ENCODE results near the gene PRSS36.

DNA sequence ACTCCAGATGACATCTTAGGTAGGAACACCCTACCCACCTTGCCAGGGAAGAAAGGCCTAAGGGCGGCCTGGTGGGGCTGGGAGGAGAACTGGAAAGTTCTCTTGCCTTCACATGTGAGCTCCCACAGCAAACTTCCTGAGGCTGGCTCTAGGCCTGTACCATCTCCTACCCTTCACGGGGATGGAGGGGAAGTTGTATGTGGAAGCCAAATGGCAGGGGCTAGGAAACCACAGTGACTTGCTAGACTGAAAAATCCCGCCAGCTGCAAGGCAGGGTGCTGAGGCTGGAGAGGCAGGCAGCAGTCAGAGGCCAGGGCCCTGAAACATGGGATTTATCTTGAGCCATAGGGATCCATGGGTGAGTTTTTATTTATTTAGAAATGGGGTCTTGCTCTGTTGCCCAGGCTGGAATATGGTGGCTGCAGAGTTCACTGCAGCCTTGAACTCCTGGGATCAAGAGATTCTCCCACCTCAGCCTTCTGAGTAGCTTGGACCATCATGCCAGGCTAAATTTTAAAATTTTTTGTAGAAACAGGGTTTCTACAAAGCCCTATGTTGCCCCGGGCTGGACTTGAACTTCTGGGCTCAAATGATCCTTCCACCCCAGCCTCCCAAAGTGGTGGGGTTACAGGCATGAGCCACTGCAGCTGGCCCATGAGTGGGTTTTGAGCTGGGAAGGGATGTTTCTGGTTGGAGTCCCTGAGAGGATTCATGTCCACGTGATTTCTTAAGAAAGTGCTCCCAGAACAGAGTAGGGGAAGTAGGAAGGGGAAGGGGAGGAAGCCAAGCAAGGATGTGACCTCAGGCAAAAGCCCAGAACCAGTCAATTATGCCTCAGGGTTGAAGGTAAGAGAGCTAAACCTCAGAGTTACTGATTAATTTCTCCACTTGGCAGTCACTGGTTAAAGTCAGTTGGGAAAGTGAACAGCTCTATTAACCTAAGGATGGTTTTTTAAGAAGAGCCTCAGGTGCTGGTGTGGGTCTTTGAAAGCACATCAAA, 36.4 kb downstream of the PRSS36 start:
- TF ChIP-seq SP1 (IDR thresholded peaks at IDR 0.05) (no peak), SUZ12 (IDR thresholded peaks at IDR 0.05) (no peak)
